ENCODE results near the gene RBMX.

DNA sequence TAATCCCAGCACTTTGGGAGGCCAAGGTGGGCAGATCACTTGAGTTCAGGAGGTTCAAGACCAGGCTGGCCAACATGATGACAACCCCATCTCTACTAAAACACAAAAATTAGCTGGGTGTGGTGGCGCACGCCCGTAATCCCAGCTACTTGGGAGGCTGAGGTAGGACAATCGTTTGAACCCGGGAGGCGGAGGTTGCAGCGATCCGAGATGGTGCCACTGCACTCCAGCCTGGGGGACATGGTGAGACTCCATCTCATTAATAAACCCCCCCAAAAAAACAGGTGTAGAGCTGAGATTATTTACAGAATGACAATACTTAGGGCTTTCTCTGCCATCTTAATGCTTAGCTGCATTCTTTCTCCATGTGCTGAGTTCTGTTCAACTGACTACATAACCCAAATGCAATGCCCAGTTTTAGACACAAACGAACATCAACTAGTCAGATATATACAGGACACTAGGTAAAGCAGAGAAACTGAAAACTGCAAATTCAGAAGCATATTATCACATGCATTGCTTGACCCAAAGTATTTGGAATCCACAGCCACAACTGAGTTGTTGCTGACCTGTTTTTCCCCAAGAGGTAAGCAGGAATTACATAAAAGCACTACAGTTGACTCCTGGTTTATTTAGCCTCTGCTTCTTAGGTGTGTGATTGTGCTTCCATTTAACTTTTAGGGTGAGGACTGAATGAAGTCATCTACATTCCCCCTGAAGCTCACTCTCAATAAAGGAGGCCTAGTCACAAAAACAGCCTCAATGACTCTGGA is 12.1 kb downstream of the RBMX start:
- TF ChIP-seq POLR2A (IDR thresholded peaks at IDR 0.05; ENCODE audit: low read length): peak; percentile 9
- TF ChIP-seq GATA1 (IDR thresholded peaks at IDR 0.05; ENCODE audit: low read depth, low read length): no peak
